Measurements from ENCODE around the gene OR11G2.
"Not testable (repeated sequence)": the region's sequence is repeated elsewhere in the genome, so short reads cannot be mapped to it uniquely, and the experiment has no call there.

The OR11G2 gene

GRCh38 chr14:20223410-20223809 lies 32.7 kb downstream of the OR11G2 start, which contains the start of gene OR11H6:
Gene OR11H6 (plus strand): TSS chr14:20223710. CDS start chr14:20223710, 0 bp downstream.
- DNase-seq (ENCODE audit: low read depth), result no peak

GRCh38 chr14:20228681-20229080 lies 38.0 kb downstream of the OR11G2 start, which contains the start of gene OR11H7:
Gene OR11H7 (plus strand): TSS chr14:20228981.
- DNase-seq (ENCODE audit: low read depth), result no peak

- DNase-seq (ENCODE audit: low read depth), result not testable (repeated sequence)
Measured at GRCh38 chr14:20235415-20235814, 44.7 kb downstream of the OR11G2 start.

GRCh38 chr14:20247646-20248246 lies 57.0 kb downstream of the OR11G2 start:
- no peak for DNase-seq (ENCODE audit: low read depth)

All from T-helper 22 cell (primary cell).